Neural progenitor cell (in vitro differentiated cells): ENCODE data around the gene CDC14A.

ENCODE experiments used
- CTCF ChIP-seq: fragments of 200-600 bp; sonication (generic); IDR thresholded peaks from 2 replicates; pipeline ENCODE4 v1.5.1; 2017; ENCODE audit warnings: antibody characterized with exemption, mild to moderate bottlenecking
- EZH2 ChIP-seq: fragments of 200-600 bp; sonication (generic); IDR thresholded peaks from 2 replicates; pipeline ENCODE4 v1.6.1; 2017; ENCODE audit warnings: antibody characterized with exemption, mild to moderate bottlenecking, moderate library complexity

GRCh38 chr1:100557606-100557953, 205.3 kb downstream of the CDC14A start:
- TF ChIP-seq CTCF: no peak
- TF ChIP-seq EZH2: no peak
